ENCODE data around the gene CALHM6.

Gene CALHM6

GRCh38 chr6:116447052-116447451 is 14.1 kb upstream of the CALHM6 start:
- DNase-seq = no peak

GRCh38 chr6:116447496-116448011 is 13.6 kb upstream of the CALHM6 start:
- no peak for DNase-seq

- DNase-seq = no peak
Measured at GRCh38 chr6:116449565-116449964, 11.6 kb upstream of the CALHM6 start.

- no peak for DNase-seq
Measured at GRCh38 chr6:116450185-116450710, 10.9 kb upstream of the CALHM6 start.

GRCh38 chr6:116450769-116451740 is 10.1 kb upstream of the CALHM6 start:
- no peak for DNase-seq

- no peak for DNase-seq
Measured at GRCh38 chr6:116451916-116452315, 9.3 kb upstream of the CALHM6 start.

- no peak for DNase-seq
Measured at GRCh38 chr6:116452531-116452930, 8.6 kb upstream of the CALHM6 start.

DNA sequence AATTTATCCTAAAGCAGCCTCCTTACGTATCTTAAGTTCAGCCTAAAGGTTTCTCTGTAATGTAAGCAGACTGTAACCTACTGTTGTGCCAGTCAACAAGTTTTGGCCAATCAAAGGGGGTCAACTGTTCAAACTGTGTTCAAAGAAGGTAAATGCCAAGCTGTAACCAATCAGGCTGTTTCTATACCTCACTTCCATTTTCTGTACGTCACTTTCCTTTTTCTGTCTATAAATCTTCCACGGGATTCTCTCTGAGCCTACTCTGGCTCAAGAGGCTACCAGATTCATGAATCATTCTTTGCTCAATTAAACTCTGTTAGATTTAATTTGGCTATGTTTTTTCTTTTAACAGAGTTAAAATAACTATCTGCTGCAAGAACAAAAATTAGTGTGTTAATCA is 5.1 kb upstream of the CALHM6 start:
- no peak for DNase-seq

DNA sequence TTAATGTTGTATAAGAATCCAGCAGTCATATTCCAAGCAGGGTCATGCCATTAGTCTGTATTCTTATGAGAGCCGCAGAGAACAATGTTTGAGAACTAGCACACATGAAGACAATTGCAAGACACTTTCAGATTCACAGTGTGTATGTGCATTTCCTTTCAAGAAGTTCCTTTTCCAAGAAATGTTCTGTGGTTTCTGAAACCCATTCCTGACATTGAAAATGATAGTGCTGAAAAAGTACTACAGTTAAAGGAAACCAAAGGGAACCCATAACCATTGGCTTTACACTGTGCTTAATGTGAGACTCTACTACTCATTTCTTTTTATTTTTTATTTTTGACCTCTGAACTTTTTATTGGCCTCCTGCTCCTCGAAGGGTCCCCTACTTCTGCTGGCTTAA is 4.2 kb upstream of the CALHM6 start:
- no peak for DNase-seq

GRCh38 chr6:116458264-116458663 is 2.9 kb upstream of the CALHM6 start:
- DNase-seq = no peak

GRCh38 chr6:116459927-116460326 is 1.2 kb upstream of the CALHM6 start:
- no peak for DNase-seq

- DNase-seq = no peak
Measured at GRCh38 chr6:116461932-116462885, 1.0 kb downstream of the CALHM6 start.

DNA sequence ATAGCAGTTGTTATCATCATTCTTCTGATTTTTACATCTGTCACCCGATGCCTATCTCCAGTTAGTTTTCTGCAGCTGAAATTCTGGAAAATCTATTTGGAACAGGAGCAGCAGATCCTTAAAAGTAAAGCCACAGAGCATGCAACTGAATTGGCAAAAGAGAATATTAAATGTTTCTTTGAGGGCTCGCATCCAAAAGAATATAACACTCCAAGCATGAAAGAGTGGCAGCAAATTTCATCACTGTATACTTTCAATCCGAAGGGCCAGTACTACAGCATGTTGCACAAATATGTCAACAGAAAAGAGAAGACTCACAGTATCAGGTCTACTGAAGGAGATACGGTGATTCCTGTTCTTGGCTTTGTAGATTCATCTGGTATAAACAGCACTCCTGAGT is 2.1 kb downstream of the CALHM6 start:
- no peak for DNase-seq

DNA sequence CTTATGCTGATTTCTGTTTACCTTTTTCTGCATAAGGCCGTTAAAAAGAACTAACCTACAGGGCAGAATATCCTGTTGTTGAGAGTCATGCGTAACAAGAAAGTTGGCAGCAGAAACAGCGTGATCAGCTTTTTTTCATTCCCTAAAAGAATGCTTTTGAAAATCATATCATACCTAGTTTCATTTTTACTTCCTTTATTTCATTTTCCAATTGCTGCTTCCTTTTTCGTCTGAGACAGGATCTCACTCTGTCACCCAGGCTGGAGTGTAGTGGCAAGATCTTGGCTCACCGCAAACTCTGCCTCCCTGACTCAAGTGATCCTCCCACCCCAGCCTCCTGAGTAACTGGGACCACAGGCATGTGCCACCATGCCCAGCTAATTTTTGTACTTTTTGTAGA is 4.1 kb downstream of the CALHM6 start:
- DNase-seq = no peak

- no peak for DNase-seq
Measured at GRCh38 chr6:116467096-116467495, 5.9 kb downstream of the CALHM6 start.

- DNase-seq = no peak
Measured at GRCh38 chr6:116467514-116467913, 6.3 kb downstream of the CALHM6 start.

DNA sequence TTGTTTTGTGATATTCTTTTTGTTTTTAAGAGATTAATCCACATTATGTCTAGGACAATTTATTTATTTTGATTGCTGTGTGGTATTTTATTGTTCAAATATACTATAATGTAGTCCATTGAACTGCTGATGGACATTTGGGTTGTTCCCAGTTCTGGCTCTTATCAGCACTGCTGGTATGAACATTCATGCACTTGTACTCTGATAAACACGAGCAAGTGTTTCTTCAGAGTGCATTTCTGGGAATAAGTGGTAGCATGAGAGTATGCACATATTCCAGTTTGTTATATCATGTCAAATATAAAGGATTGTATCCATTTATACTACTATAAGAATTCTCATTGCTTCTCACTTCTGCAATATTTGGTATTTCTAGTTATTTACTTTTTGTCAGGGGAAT is 7.1 kb downstream of the CALHM6 start:
- DNase-seq = no peak

- DNase-seq = no peak
Measured at GRCh38 chr6:116471531-116471930, 10.4 kb downstream of the CALHM6 start.

- DNase-seq = no peak
Measured at GRCh38 chr6:116472706-116473105, 11.5 kb downstream of the CALHM6 start.

DNA sequence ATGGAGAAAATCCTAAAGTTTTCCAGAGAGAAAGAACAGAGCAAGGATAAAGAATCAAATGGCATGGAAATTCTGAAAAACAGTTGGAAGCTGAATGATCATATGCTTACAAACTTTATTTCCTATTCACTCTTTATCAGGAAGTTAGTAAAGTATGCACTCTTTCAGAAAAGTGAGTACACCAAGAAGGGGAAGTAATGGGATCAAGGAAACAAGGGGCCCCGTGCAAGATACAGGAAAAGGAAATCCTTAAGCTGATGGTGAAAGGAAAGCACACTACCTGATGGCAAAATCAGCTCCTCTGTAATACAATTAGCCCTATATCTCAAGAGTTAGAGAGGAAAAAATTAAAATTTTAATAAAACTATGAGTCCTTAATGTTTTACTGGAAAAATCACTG is 14.0 kb downstream of the CALHM6 start:
- no peak for DNase-seq

GRCh38 chr6:116476002-116476678 is 15.0 kb downstream of the CALHM6 start:
- DNase-seq = no peak

GRCh38 chr6:116482780-116483179 is 21.6 kb downstream of the CALHM6 start:
- no peak for DNase-seq

- no peak for DNase-seq
Measured at GRCh38 chr6:116483616-116484015, 22.4 kb downstream of the CALHM6 start.

All from 8988T (cell line).